GM13977 (cell line): ENCODE data around the gene LIMCH1.

Experiments
- DNase-seq: peaks from one replicate; pipeline ENCODE4 v3.0.0; 2012; ENCODE audit warnings: low spot score
- CTCF ChIP-seq: IDR thresholded peaks from 2 replicates; pipeline ENCODE4 v1.5.1; 2012; ENCODE audit warnings: mild to moderate bottlenecking, control low read depth; ENCODE audit not compliant: insufficient read depth; ENCODE audit errors: extremely low read depth, missing control alignments
- in situ Hi-C: fragments of 300-500 bp; cut with MboI; formaldehyde crosslinking; loops from one replicate; pipeline ENCODE4 v1.12.0; 2022; ENCODE audit warnings: low sequenced_read_pairs, low pct_unique_long_range_greater_than_20kb, mixed read lengths, inconsistent platforms; ENCODE audit not compliant: unreplicated experiment

Gene LIMCH1

DNA sequence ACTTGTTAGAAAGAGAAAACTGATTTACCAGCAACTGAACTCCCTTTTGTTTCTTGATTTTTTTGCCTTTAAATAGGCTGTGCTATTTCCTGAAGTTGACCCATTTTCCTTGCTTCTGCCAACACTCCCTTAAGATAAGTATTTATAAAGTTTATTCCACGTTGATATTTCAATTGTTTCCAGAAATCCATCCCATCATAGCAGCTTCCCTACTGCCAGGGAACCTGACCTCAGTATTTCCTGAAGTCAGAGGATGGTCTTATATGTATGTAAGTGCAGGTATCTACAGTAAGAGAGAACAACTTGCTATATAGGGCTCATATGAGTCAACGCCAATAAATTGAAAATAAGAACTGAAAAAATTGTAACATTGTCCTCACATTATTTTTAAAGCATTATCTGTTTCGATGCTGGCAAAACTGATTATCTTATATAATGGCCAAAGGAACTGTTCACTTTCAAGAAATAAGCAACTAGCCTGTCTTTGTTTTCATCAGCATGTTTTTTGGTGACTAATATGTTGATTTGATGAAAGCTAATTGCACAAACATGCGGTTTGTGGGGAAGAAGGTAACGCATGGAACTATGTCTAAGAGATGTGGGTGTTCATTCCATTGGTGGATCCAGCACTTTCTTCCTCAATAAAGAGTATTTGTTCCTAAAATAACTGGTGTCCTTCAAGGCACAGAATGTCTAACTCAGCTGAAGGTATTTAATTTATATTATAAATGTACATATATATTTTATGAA is 4.7 kb downstream of the LIMCH1 start:
- no peak for DNase-seq
- no peak for TF ChIP-seq CTCF
- in situ Hi-C loops = no loop called here

- in situ Hi-C loops = no loop called here
Measured at GRCh38 chr4:41545238-41545637, 7.3 kb downstream of the LIMCH1 start.

DNA sequence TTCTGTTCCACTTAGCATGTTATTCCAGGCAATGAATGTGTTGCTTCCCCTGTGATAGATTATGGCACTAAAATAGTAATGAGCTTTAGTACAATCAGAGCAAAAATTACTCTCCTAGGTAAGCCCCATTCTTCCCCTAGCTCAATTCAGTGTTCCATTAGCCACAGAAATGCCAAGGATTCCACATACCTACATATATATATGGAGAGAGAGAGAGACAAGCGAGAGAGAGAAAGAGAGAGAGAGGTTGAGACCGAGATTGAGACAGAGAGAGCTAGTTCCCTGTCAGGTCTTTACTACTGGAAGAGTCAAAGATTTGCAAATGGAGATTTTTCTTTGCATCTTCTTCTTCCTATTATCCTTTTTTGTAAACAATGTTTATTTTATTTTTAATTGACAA is 8.7 kb downstream of the LIMCH1 start:
- TF ChIP-seq CTCF = no peak
- in situ Hi-C loops = no loop called here
- DNase-seq = no peak

More at GRCh38 chr4:41545238-41545637, 7.3 kb downstream of the LIMCH1 start:
- DNase-seq = no peak
- no peak for TF ChIP-seq CTCF

DNA sequence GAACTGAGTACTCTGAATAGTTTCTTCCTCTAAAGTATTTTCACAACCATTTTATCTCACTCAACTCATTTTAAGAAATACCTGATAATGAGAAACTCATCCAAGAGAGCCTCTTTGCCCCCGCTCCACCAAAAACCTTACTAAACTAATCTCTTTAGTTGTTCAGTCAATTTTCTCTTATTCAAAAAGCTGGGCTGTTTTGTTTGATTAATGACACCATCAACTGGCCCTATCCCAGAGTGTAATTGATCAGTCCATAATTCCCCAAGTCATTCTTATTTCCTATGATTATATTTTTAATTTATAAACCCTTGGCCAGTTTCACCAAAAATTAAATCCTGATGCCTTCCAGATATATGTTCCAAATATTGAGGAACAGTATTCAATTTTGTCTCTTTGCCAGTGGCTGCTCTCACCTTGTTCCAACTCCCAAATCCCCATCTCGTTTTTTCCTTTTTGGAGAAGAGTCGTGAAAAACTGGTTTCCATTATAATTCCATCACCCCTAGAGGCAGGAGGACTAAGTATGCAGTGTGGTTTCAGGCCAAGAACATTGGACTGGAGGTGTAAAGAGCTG is 10.4 kb downstream of the LIMCH1 start:
- in situ Hi-C loops = no loop called here
- no peak for TF ChIP-seq CTCF
- DNase-seq = no peak

- TF ChIP-seq CTCF = no peak
- no peak for DNase-seq
- in situ Hi-C loops = no loop called here
Measured at GRCh38 chr4:41549478-41549877, 11.5 kb downstream of the LIMCH1 start.

- no peak for TF ChIP-seq CTCF
- in situ Hi-C loops = no loop called here
- DNase-seq = no peak
Measured at GRCh38 chr4:41550308-41550707, 12.4 kb downstream of the LIMCH1 start.
